ENCODE results near the gene ZNF442.
"Not testable (repeated sequence)": the region's sequence is repeated elsewhere in the genome, so short reads cannot be mapped to it uniquely, and the experiment has no call there.

ZNF442 gene

GRCh38 chr19:12365236-12366162 is at the start of gene ZNF442:
Gene ZNF442, minus strand, starts transcription at chr19:12365683. Its CDS starts 2,052 bp downstream, at chr19:12363631.
- peak; percentile 84 to 87 for DNase-seq

DNA sequence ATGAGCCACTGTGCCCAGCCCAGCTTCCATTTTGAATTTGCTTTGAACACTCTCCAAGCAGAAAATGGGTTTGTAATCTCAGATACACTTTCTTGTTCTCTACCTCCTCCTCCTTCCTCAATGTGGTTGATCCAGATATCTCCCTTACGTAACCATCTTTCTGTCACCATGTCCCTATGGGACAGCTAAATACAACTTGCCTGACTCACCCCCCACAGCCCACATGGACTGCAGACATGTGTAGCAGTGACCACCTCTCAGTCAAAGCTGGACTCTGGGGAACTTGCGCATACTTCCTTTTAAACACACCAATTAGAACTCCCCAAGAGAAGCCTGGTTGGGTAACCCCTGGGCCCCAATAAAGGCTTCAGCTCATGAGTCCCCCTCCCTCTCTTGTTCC is 46.4 kb upstream of the ZNF442 start:
- no peak for DNase-seq

DNA sequence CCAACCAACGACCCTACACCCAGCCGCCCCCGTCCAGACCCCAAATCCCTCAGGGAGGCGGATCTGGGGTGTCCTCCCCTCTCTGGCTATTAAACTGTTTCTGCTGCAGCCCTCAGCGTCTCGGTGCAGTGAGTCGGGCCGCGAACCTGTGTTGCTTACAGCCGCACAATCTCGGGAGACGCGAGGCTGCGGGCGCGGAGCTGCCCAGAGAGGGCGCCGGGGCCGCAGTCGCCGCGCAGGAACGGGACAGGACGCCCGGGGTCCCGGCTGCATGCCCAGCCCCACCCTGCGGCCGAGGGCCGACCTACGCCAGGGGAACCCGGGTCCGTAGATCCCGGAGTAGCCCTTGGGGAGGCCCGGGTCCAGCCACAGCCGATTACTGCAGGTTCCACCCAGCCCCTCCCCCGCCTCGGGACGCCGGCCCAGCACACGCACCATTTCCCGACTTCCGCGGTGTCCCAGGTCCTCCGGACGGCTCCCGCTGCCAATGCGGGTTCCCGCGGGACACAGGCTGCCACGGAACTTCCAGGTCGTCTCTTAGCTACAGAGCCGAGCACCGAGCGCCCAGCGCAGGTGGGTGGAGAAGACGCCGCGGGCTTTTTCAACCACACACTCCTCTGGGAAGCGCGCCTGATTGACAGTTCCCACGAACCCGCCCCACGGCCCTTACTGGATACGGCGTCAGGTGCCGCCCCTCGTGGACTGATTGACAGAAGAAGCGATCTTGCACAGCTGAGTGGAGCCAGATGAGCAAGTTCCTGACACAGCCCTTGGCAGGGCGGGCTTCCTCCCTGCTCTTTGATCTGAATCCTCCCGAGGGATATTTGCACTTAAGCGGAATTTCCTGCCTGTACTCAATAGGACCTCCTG is 35.4 kb upstream of the ZNF442 start, which contains the start of gene ZNF799:
ZNF799 (minus strand) TSS at position 639 of the 870 bp plus-strand sequence; CDS start at position 438, 201 bp downstream.
- peak; percentile 84 for DNase-seq

DNA sequence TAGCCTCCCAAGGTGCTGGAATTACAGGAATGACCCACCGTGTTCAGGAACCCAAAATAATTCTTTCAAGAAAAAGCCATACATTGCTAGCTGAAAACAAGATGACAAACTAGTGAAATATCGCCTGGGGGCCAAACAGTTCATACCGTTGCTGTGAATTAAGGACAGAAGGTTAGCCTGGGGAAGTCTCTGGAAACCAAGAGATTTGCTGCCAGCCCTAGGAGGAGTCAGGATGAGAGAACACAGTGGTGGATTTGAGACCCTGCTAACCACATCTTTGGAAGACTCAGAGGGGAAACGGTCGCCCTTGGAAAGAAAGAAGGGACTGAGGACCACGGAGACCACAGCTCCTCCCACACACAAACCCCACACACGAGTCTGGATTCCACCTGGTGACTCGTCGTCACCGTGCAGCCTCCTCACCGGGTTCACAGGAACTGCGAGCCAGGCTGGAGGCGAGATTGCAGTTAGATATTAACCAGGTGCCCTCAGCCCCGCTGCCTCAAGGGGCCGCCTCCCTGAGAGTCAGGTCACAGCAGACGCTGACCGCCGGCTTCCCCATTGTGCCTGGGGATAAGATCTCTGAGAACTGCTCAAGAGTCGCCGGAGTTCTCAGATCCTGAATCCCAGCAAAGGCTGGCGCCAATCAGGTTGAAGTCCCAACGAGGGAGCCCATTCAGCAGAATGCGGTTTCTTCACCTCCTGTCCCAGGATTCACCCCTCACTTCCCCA is 34.6 kb upstream of the ZNF442 start:
- DNase-seq: peak; percentile 1 to 8

DNA sequence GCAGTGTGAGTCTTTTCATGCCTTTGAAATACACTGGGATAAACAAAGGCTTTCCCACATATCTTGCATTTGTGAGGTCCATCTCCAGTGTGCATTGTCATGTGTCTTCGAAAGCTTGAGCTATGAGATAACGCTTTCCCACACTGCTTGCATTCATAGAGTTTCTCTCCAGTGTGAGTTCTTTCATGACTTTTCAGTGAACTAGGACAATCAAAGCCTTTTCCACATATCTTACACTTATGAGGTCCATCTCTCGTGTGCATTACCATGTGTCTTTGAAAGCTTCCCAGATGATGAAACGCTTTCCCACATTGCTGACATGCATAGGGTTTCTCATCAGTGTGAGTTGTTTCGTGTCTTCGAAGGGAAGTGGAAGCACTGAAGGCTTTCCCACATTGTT is 25.7 kb upstream of the ZNF442 start:
- DNase-seq: not testable (repeated sequence)

DNA sequence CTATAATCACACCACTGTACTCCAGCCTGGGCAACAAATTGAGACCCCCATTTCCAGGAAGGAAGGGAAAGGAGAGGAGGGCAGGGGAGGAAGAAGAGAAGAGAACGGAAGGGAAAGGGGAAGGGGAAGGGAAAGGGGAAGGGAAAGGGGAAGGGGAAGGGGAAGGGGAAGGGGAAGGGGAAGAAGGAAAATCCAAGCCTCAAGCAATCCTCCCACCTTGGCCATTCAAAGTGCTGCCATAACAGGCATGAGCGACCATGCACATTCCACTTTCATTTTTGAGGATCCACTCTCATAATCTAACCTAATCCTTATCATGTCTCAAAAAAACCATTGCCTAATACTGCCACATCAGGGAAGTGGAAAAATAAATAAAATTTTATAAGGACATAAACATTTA is 20.9 kb upstream of the ZNF442 start:
- DNase-seq: not testable (repeated sequence)

DNA sequence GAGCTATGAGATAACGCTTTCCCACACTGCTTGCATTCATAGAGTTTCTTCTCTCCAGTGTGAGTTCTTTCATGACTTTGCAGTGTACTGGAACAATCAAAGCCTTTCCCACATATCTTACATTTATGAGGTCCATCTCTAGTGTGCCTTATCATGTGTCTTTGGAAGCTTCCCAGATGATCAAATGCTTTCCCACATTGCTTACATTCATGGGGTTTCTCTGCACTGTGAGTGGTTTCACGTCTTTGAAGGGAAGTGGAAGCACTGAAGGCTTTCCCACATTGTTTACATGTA is 14.9 kb upstream of the ZNF442 start:
- no peak for DNase-seq

DNA sequence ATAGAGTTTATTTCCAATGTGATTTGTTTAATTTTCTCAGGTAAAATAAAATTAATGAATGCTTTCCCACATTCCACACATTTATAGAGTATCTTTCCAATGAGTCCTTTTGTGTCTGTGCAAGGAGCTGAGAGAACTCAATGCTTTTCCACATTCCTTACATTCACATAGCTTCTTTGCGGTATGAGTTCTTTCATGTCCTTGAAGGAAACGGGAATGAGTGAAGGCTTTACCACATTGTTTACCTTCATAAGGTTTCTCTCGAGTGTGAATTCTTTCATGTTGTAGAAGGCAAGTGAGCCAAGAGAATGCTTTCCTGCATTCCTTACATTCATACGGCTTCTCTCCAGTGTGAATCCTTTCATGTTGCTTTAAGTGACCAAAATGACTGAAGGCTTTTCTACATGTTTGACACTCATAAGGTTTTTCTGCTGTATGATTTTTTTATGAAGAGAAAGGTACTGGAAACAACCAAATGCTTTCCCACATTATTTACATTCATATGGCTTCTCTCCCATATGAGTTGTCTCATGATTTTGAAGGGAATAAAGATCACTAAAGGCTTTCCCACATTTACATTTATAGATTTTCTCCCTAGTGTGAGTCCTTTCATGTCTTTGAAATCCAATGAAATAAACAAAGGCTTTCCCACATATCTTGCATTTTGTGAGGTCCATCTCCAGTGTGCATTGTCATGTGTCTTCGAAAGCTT is 14.4 kb upstream of the ZNF442 start:
- DNase-seq: no peak

- DNase-seq: no peak
Measured at GRCh38 chr19:12374026-12374425, 8.5 kb upstream of the ZNF442 start.

GRCh38 chr19:12364391-12365235 is 870 bp downstream of the ZNF442 start:
- peak in 1 of 2 donors; percentile 1 for DNase-seq

GRCh38 chr19:12362236-12362635 is 3.2 kb downstream of the ZNF442 start:
- DNase-seq: not testable (repeated sequence)

DNA sequence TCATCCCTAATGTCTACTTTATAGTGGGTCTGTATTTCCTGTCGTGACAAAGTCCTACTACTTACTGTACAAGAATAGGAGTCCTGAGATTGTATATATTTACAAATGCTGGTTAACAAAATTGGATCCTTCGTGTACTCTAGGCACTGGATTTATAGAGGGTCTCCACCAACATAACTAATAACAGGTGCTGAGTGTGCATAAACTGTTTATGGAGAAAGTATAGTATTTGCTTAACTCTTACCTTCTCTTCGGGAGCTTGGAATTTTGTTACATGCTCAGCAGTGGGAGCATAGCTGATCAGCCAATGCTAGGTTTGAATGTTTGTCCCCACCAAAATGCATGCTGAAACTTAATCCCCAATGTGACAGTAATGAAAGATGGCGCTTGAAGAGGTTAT is 12.1 kb downstream of the ZNF442 start:
- no peak for DNase-seq

DNA sequence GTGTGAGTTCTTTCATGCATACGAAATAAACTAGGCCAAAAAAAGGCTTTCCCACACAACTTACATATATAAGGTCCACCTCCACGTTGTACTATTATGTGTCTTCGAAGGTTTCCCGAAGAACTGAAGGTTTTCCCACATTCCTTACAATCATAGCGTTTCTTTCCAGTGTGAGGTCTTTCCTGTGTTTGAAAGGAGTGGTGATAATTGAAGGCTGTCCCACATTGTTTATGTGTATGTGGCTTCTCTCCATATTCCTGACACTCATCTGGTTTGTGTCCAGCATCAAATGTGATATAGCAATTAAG is 14.6 kb downstream of the ZNF442 start:
- no peak for DNase-seq

DNA sequence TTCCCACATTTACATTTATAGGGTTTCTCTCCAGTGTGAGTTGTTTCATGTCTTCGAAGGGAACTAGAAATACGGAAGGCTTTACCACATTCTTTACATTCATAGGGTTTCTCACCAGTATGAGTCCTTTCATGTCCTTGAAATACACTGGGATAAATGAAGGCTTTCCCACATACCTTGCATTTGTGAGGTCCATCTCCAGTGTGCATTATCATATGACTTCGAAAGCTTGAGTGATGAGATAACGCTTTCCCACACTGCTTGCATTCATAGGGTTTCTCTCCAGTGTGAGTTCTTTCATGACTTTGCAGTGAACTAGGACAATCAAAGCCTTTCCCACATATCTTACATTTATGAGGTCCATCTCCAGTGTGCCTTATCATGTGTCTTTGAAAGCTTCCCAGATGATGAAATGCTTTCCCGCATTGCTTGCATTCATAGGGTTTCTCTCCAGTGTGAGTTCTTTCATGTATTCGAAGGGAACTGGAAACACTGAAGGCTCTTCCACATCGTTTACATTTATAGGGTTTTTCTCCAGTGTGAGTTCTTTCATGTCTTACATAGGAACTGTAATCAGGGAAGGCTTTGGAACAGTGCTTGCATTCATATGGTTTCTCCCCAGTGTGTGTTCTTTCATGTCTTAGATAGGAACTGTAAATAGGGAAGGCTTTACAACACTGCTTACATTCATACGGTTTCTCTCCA is 15.1 kb downstream of the ZNF442 start:
- DNase-seq: no peak

GRCh38 chr19:12346896-12347295 is 18.6 kb downstream of the ZNF442 start:
- peak in 1 of 2 donors; percentile 54 for DNase-seq

- DNase-seq: no peak
Measured at GRCh38 chr19:12345197-12345596, 20.3 kb downstream of the ZNF442 start.

GRCh38 chr19:12333162-12334159 is 32.0 kb downstream of the ZNF442 start, which contains the start of gene ZNF563:
Gene ZNF563, minus strand, starts transcription at chr19:12333633. Its CDS starts 151 bp downstream, at chr19:12333482.
- peak; percentile 96 to 97 for DNase-seq

GRCh38 chr19:12331211-12331941 is 34.1 kb downstream of the ZNF442 start:
- DNase-seq: peak; percentile 50 to 71

DNA sequence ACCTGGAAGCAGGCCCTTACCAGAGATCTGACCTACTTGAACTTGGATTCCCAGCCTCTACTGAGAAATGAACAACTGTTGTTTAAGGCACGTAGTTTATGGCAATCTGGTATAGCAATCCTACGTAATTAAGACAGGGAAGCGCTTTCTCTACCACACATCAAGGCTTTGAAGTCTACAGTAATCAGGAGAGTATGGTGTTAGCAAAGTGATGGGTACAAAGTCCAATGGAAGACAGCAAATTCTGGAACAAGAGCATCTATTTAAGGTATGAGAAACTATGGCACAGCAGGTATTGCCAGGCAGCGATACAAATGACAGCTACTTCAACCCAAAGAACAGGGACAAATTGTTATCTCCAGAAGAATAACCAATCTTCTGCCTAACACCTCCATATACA is 35.1 kb downstream of the ZNF442 start:
- DNase-seq: no peak
